SK-N-SH (cell line): ENCODE data around the gene KCTD4.

ENCODE experiments used
- CTCF ChIP-seq: fragments of 200-600 bp; sonication (generic); IDR thresholded peaks from 2 replicates; pipeline ENCODE4 v1.6.1; 2017; ENCODE audit warnings: antibody characterized with exemption, mild to moderate bottlenecking, moderate library complexity
- EP300 ChIP-seq, 2 experiments: IDR thresholded peaks; 2 replicates each; pipeline versions ENCODE4 v1.4.0 to v1.6.1; 2012; ENCODE audit warnings: borderline replicate concordance in 1 of 2, low read depth in 1 of 2, low read length in 1 of 2
- EZH2phosphoT487 ChIP-seq: fragments of 200-600 bp; sonication (generic); IDR thresholded peaks from 2 replicates; pipeline ENCODE4 v1.6.1; 2017; ENCODE audit warnings: low read depth, mixed run types, mild to moderate bottlenecking, antibody characterized with exemption, moderate library complexity, borderline replicate concordance
- FOXJ3 ChIP-seq: sonication (generic); formaldehyde crosslinking; IDR thresholded peaks from 2 replicates; pipeline ENCODE4 v1.5.1; 2020; ENCODE audit warnings: mild to moderate bottlenecking, missing genetic modification reagents
- FOXM1 ChIP-seq: IDR thresholded peaks from 2 replicates; pipeline ENCODE4 v1.4.0; 2012; ENCODE audit warnings: low read depth, mild to moderate bottlenecking
- POLR2AphosphoS5 ChIP-seq: IDR thresholded peaks from 2 replicates; pipeline ENCODE4 v1.6.1; 2012; ENCODE audit warnings: low read depth, low read length
- TAF1 ChIP-seq: IDR thresholded peaks from 2 replicates; pipeline ENCODE4 v1.6.1; 2012; ENCODE audit warnings: low read depth, mild to moderate bottlenecking, low read length, moderate library complexity, borderline replicate concordance
- TF ChIP-seq, protein P1 (sequence below): IDR thresholded peaks from 2 replicates; pipeline ENCODE4 v1.6.1; 2012; ENCODE audit warnings: mild to moderate bottlenecking, low read depth, low read length, moderate library complexity

DNA sequence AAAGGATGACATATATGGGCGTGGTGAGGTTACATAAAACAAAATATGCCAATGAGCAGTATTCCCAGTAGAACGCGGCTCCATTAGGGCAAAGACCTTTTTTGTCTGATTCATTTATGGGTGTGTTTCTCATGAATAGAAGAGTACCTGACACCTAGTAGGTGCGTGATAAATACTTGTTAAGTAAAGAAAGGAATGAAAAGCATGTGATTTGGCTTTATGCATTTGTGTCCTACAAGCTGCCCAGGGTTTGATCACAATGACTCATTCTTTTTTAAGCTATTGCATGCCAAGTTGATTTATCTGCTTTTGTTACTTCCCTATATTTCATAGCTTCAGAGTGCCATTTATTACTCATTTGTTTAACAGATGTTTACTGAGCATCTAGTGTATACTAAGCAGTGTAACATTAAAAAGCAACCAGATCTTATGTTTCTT lies 19.1 kb upstream of the KCTD4 start:
- TF ChIP-seq POLR2AphosphoS5 (peak; percentile 43; the same call in 1 of the 2 replicates), CTCF (no peak), EP300 (IDR thresholded peaks at IDR 0.05; ENCODE audit: borderline replicate concordance in 1 of 2, low read depth in 1 of 2, low read length in 1 of 2) (peak in 1 of 2 experiments; percentile 57; a peak in 1 of 4 replicates), EZH2phosphoT487 (no peak), TAF1 (no peak), FOXM1 (no peak), FOXJ3 (CRISPR knock-in tag) (no peak)
- TF ChIP-seq, protein P1, sequence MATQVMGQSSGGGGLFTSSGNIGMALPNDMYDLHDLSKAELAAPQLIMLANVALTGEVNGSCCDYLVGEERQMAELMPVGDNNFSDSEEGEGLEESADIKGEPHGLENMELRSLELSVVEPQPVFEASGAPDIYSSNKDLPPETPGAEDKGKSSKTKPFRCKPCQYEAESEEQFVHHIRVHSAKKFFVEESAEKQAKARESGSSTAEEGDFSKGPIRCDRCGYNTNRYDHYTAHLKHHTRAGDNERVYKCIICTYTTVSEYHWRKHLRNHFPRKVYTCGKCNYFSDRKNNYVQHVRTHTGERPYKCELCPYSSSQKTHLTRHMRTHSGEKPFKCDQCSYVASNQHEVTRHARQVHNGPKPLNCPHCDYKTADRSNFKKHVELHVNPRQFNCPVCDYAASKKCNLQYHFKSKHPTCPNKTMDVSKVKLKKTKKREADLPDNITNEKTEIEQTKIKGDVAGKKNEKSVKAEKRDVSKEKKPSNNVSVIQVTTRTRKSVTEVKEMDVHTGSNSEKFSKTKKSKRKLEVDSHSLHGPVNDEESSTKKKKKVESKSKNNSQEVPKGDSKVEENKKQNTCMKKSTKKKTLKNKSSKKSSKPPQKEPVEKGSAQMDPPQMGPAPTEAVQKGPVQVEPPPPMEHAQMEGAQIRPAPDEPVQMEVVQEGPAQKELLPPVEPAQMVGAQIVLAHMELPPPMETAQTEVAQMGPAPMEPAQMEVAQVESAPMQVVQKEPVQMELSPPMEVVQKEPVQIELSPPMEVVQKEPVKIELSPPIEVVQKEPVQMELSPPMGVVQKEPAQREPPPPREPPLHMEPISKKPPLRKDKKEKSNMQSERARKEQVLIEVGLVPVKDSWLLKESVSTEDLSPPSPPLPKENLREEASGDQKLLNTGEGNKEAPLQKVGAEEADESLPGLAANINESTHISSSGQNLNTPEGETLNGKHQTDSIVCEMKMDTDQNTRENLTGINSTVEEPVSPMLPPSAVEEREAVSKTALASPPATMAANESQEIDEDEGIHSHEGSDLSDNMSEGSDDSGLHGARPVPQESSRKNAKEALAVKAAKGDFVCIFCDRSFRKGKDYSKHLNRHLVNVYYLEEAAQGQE: no peak
